Measurements from ENCODE around the gene PARD6G.

The PARD6G gene

DNA sequence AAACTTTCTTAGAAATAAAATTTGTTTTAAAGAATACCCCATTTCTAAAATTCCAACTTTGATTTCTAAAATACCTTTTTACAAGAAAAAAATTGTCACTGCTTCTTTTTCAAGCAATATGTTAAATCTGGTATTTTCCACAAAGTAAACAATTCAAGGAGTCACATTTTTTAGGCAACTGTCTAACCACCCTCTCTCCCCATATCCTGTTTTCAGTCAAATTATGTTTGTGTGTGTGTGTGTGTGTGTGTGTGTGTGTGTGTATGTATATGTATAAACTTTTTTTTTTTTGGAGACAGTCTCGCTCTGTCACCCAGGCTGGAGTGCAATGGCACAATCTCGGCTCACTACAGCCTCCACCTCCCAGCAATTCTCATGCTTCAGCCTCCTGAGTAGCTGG, 79.0 kb downstream of the PARD6G start:
- DNase-seq: no peak

DNA sequence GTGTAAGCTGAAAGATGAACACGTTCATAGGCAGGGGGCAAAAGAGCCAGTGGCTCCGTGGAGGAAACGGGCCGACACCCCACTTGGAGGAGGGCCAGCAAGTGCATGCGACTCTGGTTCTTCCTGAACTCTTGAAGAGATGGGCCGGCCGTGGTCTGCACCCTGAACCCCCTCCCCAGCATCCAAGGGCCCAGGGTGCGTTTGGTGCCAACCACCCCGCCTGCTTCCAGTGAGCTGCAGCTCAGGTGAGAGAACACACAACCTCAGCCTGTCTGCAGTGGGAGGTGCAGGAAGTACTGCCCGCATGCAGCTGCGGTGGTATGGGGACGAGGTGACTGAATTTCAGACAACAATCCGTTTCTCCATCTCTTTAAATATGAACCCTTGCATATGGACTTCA, 79.4 kb downstream of the PARD6G start:
- no peak for DNase-seq

DNA sequence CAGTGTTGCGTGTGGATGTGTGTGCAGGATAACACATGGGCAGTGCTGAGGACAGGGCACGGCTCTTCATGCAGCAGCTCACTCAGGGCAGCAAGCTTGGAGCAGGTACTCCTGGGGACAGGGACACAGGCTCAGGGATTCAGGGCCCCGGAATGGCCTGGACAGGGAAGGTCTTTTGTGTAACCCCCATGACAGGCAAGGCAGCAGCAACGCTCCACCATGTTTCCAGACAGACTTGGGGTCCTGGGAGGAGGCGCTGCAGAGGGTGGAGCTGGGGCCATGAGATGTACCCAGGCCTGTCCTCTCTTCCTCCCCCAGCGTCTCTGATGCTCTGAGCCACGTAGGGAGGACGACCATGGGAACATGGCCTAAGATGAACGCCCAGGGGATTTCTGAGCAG, 80.0 kb downstream of the PARD6G start:
- DNase-seq: peak; percentile 32

DNA sequence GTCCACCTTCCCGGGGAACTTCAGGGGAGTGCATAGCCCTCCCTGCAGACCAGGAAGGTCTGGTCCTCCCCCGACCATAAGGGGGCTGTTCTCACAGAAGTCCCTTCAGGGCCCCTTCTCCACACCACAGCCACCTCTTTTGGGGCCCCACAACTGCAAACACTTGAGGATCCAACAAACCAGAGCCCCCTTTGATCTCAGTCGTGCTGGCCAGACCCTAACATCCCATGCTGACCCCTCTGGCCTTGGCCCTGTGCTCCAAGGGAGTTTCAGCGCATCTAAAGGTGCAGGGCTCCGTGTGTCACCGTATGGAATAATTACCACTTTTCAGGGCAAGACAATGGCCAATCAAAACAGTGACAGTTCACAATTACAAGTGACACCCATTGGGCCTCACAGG, 80.6 kb downstream of the PARD6G start:
- DNase-seq: no peak

DNA sequence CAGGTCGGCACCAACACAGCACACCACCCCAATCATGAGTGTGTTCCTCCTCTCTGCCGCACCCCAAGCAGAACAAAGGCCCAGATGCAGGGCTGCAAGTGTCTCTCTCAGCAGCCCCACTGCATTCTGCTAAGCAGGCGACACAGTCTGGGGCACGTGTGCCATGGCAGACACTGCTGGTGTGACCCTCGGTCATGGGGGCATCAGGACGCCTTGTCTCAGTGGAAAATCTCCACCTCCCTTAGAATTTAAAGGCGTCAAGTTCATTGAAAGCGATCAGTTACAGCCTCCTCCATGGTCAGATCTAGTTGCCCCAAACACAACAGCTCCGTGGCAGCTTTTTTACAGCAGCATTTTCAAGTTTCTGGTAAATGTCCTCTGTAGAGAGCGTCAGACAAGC, 81.1 kb downstream of the PARD6G start:
- no peak for DNase-seq

DNA sequence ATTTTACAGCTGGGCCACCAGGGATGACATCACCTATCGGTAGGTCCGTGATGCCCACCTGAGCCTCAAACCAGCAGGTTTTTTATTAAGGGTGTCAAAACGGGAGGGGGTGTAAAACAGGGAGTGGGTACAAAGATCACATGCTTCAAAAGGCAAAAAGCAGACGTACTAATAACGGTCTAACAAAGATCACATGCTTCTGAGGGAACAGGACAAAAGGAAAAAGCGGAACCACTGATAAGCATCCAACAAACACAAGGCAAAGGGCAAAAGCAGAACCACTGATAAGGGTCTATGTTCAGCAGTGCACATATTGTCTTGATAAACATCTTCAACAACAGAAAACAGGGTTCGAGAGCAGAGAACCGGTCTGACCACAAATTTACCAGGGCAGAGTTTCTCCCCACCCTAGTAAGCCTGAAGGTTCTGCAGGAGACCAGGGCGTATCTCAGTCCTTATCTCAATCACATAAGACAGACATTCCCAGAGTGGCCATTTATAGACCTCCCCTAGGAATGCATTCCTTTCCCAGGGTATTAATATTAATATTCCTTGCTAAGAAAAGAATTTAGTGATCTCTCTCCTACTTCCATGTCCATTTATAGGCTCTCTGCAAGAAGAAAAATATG, 82.5 kb downstream of the PARD6G start:
- DNase-seq: peak; percentile 8

DNA sequence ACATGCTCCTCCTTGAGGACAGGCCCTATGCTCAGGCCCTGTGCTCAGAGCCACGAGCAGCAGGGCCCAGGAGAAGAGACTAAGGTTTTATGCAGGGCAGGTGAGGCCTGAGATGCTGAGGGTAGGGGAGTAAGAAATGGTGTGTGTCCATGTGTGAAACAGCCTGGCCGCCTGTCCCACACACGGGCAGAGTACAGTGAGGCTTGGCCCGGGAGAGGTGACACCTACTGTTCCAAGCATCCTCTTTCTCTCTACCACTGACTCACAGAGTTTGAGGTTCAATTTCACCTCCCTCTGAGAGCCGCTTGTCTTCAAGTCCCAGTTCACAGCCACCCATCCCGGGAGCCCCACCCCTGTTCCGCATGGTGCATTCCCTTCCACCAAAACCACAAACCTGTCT, 84.1 kb downstream of the PARD6G start:
- DNase-seq: no peak

DNA sequence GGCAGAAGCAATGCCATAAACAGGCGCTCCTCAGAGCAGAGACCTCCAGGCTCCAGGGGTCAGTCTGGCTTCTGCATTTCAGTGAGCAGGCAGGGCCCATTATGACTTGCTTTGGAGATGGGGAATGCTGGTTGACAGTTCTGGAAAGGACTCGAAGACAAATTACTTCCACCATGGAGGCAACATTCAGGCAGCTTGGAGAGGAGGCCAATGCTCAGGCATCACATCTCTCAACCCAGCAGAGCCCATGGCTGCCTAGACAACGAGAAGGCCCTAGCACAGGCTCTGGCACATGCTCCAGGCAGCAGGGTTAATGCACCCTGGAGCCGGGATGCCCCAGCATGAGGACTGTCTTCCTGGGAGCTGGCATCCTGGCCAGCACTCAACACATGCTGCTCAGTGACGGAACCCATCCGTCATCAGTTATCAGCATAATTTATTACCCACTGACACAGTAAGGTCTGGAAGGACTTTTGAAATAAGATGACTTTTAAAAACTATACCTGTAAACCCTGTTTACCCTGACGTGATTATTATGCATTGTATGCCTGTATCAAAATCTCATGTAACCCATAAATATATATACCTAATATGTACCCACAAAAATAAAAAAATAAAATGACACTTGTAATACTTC, 85.4 kb downstream of the PARD6G start:
- no peak for DNase-seq

DNA sequence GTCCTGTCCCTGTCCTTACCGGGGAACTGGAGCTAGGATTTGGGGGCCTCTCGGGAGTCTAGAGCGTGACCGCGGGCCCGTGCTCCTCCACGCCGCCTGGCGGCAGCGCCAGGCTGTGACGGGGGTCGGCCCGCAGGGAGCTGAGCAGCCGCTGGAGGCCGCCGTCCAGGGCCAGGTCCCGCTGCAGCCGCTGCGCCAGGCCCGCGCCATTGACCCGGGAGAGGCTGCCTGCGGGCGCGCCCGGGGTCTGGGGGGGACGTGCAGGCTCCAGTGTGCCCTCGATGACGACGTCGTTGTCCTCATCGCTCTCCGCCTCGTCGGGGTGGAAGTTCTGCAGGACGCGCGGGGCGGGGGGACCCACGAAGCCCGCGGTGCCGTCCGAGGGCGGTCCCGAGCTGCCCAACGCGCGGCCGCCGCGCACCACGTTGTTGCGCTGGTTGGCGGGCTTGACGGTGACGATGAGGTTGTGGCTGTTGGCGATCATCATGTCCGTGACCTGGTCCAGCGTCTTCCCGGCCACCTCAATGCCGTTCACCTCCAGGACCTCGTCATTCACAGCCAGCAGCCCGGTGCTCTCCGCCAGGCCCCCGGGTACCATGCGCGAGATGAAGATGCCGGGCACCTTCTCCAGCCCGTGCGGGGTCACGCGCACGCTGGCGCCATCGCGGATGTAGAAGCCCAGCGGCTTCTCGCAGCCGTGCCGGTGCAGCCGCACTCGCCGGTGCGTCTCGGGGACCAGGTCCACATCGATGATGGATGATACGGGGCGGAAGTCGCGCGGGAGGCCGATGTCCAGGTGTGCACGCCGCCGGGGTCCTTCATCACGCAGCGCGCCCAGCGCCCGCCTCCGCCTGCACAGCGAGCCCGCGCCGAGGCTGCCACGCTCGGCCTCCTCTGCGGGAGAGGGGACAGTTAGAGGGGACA, 87.3 kb downstream of the PARD6G start:
- peak; percentile 75 for DNase-seq

DNA sequence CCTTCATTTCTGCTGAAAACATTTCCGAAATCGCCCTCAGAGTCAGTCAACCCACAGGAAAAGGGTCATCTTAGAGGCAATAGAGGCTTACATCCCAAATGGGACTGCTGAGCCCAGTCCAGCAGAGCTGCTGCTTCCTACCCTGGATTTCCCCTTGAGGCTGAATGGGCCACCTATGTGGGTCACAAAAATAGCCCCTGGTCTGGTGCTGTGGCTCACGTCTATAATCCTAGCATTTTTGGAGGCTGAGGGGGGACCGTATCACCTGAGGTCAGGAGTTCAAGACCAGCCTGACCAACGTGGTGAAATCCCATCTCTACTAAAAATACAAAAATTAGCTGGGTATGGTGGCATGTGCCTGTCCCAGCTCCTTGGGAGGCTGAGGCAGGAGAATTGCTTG, 88.9 kb downstream of the PARD6G start:
- DNase-seq: no peak

DNA sequence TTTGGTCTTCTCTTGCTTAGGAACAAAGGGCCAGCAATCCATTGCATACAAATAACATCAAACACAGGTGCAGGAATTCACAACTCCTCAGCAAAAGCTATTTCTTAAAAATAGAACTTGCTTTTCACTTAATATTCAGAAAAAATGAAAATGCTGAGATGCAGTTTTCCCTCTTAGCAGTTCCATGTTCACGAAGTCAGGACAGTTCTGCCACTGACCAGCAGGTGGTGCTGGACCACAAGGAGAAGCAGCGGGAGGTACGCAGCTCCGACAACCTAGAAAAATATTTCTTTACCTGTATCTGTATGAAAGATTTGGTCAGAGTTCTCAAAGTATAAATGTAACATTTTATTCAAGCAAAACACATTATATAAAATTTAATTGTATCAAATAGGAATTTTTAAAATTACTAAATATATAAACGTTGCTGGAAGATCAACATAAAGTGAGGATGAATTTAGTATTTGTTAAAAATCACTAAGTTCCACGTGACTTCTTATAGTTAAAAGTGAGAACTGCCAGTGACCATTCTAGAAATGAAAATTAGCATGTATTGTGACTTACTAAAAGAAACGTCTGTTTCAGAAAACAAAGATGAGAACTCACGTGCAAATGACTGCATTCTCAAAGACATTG, 89.5 kb downstream of the PARD6G start:
- DNase-seq: peak; percentile 89

DNA sequence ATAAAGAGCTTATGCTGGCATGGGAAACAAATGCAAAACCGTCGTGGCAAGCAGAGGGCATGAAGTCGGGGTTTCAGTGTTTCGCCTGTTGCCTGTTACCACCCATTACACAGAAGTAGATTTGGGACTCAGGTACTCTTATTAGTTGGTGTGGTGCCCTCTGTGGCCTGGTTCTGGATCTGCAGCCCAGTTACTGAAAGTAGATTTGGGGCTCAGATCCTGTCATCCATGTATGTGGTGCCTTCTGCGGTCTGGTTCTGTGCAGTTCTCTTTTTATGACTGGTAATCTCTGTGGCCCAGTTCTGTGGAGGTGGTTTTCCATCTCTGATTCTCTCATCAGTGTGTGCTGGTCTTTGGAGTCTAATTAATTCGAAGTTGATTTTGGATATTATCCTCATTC, 93.0 kb downstream of the PARD6G start:
- DNase-seq: no peak

DNA sequence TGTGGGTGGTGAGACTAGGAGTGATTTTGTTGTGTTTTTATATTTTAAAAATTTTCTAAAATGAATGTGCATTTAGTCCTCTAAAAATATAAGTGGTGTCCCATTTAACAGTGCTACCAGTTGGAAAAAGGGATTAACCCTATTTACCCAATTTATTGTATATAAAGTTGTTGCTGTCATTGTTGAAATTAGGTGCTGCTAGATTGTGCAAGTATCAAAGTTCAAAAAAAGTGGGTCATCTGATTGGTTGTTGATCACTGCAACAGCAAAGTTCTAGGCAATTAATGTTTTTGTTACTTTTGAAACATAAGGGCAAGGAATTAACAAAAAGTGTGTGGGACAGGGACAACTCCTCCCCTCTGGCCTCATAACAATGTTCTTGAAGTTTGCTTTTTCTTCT, 97.6 kb downstream of the PARD6G start:
- DNase-seq: no peak

DNA sequence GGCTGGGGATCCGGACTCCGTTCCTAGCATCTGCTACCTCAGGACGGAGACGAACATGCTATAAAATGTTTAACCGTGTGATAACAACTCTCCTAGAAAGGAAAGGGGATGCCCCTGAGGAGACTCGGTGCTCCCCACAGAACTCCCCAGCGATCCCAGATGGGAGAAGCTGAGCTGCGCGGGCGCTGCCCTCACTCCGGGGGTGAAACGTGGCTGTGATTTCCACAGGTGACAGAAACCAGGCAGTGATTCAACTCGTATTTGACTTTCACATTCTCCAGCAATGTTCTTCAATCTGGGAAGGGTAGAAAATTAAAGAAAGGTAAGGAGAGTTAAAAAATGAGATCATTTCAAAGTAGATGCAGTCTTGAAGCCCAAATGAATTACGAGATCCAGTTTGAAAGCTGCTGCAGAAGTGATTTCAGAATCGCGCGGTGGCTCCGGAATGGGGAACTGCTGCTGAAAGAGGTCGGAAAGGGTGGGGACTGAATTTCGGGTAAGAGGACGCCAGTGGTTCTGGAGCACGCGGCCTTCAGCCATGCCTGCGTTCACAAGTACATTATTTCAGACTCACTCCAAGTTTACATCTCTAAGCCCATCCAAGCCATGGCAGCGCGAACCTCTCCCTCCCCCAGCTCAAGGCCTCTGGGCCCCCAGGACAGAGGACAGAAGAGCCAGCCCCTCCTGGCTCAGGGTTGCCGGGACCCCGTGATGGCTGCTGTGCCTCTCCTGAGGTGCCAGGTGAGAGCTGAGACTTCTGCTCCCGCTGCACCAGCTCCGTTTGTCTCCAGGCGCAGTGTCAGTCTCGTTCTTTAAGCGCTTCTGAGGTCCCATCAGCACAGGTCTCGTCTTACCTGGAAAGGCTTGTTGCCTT, 98.8 kb downstream of the PARD6G start:
- DNase-seq: no peak

DNA sequence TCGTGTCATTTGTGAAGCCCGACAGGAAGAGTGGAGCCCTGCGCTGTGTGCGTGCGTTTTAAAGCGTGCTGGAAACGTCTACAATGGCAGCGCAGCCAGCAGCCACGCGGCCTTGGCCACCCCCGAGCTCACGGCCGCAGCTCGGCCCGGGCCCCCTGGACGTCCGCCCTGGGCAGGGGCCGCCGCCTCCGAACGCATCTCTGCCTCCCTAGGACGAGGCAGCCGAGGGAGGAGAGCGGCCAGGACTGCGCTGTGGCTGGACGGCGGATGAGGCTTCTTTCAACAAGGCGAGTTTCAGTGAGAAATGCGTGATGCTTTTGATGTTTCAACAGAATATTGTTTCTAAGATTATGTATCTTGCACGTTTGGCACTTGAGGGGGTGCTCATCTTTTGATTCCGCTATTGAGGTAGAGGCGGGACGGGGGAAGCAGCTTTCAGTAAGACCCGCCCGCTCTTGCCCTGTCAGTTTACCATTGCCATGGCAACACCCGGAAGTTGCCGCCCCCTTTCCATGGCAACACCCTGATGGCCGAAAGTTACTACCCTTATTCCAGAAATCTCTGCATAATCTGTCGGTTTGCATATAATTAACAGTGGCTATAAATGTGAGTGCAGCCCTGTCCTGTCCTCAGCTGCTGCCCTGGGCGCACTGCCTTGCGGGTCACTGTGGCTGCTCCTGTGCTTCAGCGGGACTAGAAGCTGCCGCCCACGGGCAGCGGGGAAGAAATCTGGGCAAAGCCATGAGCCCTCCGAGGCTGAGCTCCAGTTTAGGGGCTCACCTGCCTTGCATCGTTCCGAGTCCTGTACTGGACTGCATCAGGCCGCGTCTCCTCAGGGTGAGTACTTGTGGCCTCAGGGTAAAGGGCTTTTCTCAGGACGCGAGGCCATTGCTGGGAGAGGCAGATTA, 99.6 kb downstream of the PARD6G start:
- DNase-seq: peak; percentile 83

DNA sequence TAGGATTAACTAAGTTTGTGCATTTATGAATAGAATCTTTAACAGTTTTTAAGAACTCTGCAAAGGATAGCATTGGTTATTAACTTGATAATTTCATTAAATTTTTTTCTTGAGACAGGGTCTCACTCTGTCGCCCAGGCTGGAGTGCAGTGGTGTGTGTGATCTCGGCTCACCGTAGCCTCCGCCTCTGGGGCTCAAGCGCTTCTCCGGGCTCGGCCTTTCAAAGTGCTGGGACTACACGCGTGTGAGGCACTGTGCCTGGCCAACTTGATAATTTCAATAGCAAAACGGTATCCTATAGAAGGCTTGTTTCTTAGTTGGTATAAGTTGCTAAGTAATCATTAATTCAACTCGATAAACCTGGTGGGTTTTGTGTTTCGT, 100.3 kb downstream of the PARD6G start:
- no peak for DNase-seq

DNA sequence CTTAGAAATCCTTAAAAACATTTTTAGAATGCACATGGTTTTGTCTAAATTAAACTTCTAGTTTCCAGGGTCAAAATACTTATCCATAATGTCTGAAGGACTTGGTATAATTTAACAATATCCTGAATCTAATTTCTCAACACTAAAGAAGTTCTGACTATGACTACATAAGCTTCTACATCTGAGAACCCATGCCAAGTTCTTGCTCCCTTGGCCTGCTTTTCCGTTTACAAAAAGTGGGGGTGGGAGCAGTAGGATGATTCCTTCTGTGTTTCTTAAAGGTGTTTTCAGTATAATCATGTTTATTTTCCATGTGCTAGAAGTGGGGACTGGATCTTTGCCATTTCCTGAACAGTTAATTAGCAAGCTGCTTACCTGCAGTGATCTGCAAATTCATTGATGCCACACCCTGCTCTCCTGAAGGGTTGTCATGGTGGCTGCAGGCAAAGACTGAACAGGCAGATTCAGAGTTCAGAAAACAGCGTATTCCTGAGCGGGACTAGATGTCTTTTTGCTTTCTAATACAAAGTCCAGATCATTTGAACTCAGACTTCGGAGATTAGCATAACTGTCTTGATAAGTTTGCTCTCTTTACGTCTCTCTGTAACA, 102.0 kb downstream of the PARD6G start:
- no peak for DNase-seq

DNA sequence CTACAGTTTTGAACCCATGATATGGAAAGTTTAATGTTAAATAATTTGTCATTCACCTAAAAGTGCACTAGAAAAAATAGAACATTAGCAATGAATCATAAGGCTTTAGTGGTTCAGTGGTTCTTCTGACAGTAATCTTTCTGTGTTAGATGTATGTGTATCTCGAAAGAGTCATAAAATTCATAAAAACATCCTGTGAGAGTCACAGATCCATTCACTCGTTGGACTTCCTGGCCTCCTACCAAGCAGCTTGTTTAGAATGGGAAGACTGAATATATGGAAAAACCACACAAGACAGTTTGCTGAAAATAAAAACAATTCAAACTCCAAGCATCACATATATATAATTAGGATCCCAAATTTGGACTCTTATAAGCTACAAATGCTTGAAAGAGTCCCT, 103.4 kb downstream of the PARD6G start:
- no peak for DNase-seq

DNA sequence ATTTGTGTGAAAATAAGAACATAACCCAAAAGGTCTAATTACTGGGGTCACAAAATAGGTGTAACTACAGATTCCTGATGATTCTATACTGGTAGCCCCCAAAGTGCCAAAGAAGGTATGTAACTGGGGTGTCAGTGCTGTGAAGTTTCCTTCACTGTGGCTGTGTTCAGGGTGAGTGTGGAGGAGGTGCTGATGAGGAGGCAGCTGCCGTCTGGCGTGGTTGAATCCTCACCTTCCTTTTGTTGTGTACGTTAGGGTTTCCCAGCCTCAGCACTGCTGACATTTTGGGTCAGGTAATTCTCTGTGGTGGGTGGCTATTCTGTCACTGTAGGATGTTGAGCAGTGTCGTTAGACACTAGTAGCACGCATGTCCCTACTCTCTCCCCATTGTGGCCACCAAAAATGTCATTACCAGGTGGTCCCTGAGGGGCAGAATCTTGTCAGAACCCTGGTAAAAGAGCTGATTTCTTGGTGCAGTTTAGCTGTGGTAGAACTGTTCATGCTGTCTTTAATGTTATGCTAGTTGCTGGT, 106.8 kb downstream of the PARD6G start:
- DNase-seq: no peak

DNA sequence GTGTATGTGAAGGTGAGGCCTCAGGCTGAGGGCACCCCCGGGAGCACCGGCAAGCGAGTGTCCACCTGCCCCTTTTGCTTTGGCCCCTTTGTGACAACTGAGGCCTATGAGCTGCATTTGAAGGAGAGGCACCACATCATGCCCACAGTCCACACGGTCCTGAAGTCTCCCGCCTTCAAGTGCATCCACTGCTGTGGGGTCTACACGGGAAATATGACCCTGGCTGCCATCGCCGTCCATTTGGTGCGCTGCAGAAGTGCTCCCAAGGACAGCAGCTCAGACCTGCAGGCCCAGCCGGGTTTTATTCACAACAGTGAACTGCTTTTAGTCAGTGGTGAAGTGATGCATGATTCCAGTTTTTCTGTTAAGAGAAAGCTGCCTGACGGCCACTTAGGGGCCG, 109.3 kb downstream of the PARD6G start:
- DNase-seq: no peak

DNA sequence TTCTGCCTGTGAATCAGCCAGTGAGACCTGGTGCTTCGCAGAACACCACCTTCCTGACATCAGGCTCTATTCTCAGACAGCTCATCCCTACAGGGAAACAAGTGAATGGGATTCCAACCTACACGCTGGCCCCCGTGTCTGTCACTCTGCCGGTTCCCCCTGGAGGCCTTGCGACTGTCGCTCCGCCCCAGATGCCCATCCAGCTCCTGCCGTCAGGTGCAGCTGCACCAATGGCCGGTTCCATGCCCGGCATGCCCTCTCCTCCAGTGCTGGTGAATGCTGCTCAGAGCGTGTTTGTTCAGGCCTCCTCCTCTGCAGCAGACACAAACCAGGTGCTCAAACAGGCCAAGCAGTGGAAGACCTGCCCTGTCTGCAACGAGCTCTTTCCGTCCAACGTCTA, 110.2 kb downstream of the PARD6G start:
- no peak for DNase-seq
